H9 (cell line): ENCODE measurements around the gene KLHL3. TPM values are rescaled to one million over a fixed set of nuclear protein-coding genes. Genes with fewer than 3 reads are reported as not detected.

Experiments used
- DNase-seq: peaks from one replicate; pipeline ENCODE4 v3.0.0-alpha.2; 2017
- H2AFZ ChIP-seq: one replicate; pipeline ENCODE4 v1.6.1; 2013; ENCODE audit warnings: mild to moderate bottlenecking, low read length, control low read depth, moderate library complexity
- H2AK5ac ChIP-seq: 2 replicates; pipeline ENCODE4 v1.6.1; 2013; ENCODE audit warnings: low read length, control low read depth, mixed read lengths; ENCODE audit not compliant: insufficient read length
- H2BK120ac ChIP-seq: one replicate; pipeline ENCODE4 v1.6.1; 2013; ENCODE audit warnings: low read depth, mild to moderate bottlenecking, low read length, control low read depth, inconsistent platforms; ENCODE audit not compliant: poor library complexity, severe bottlenecking
- H2BK12ac ChIP-seq: 2 replicates; pipeline ENCODE4 v1.6.1; 2013; ENCODE audit warnings: low read length, control low read depth, mixed read lengths, low read depth; ENCODE audit not compliant: insufficient read length
- H2BK15ac ChIP-seq: 2 replicates; pipeline ENCODE4 v1.6.1; 2013; ENCODE audit warnings: low read depth, low read length, control low read depth
- H2BK20ac ChIP-seq: one replicate; pipeline ENCODE4 v1.6.1; 2013; ENCODE audit warnings: low read depth, mild to moderate bottlenecking, low read length, control low read depth, inconsistent platforms; ENCODE audit not compliant: poor library complexity, severe bottlenecking
- H2BK5ac ChIP-seq: 2 replicates; pipeline ENCODE4 v1.6.1; 2013; ENCODE audit warnings: low read length, control low read depth, mixed read lengths; ENCODE audit not compliant: insufficient read length
- H3K14ac ChIP-seq: 2 replicates; pipeline ENCODE4 v1.6.1; 2013; ENCODE audit warnings: low read length, control low read depth; ENCODE audit not compliant: insufficient read depth
- H3K18ac ChIP-seq: 2 replicates; pipeline ENCODE4 v1.6.1; 2013; ENCODE audit warnings: low read depth, mild to moderate bottlenecking, mixed read lengths, low read length, control low read depth; ENCODE audit not compliant: insufficient read length
- H3K23ac ChIP-seq: 2 replicates; pipeline ENCODE4 v1.6.1; 2013; ENCODE audit warnings: low read length, control low read depth, mixed read lengths, low read depth; ENCODE audit not compliant: insufficient read length
- H3K23me2 ChIP-seq: 2 replicates; pipeline ENCODE4 v1.6.1; 2013; ENCODE audit warnings: low read depth, mild to moderate bottlenecking, mixed read lengths, low read length, control low read depth; ENCODE audit not compliant: insufficient read length, poor library complexity, severe bottlenecking
- H3K27ac ChIP-seq: 2 replicates; pipeline ENCODE4 v1.5.1; 2013; ENCODE audit warnings: low read length, control low read depth, mixed read lengths, low read depth; ENCODE audit not compliant: insufficient read length
- H3K27me3 ChIP-seq: 2 replicates; pipeline ENCODE4 v1.6.1; 2013; ENCODE audit warnings: low read length, control low read depth, inconsistent platforms; ENCODE audit not compliant: insufficient read depth
- H3K4ac ChIP-seq: 2 replicates; pipeline ENCODE4 v1.6.1; 2013; ENCODE audit warnings: low read depth, mild to moderate bottlenecking, control low read depth, inconsistent platforms, low read length, moderate library complexity
- H3K4me1 ChIP-seq: 2 replicates; pipeline ENCODE4 v1.6.1; 2013; ENCODE audit warnings: low read length, control low read depth, inconsistent platforms; ENCODE audit not compliant: insufficient read depth
- H3K4me2 ChIP-seq: 2 replicates; pipeline ENCODE4 v1.6.1; 2013; ENCODE audit warnings: low read length, control low read depth, mixed read lengths; ENCODE audit not compliant: insufficient read length, insufficient read depth
- H3K56ac ChIP-seq: 2 replicates; pipeline ENCODE4 v1.6.1; 2013; ENCODE audit warnings: low read depth, mild to moderate bottlenecking, mixed read lengths, low read length, control low read depth; ENCODE audit not compliant: insufficient read length
- H3K79me1 ChIP-seq: 2 replicates; pipeline ENCODE4 v1.6.1; 2013; ENCODE audit warnings: low read depth, mild to moderate bottlenecking, moderate library complexity, low read length, control low read depth, inconsistent platforms; ENCODE audit not compliant: insufficient read depth, poor library complexity, severe bottlenecking
- H3K79me2 ChIP-seq: 2 replicates; pipeline ENCODE4 v1.6.1; 2013; ENCODE audit warnings: low read length, control low read depth, inconsistent platforms; ENCODE audit not compliant: insufficient read depth
- H3K9ac ChIP-seq: 2 replicates; pipeline ENCODE4 v1.6.1; 2013; ENCODE audit warnings: low read length, control low read depth, mixed read lengths; ENCODE audit not compliant: insufficient read length; ENCODE audit errors: extremely low read depth
- H3K9me3 ChIP-seq: one replicate; pipeline ENCODE4 v1.6.1; 2013; ENCODE audit warnings: low read depth, low read length, inconsistent platforms; ENCODE audit not compliant: control insufficient read depth
- H3T11ph ChIP-seq: one replicate; pipeline ENCODE4 v1.6.1; 2013; ENCODE audit warnings: mild to moderate bottlenecking, low read length, control low read depth, inconsistent platforms
- H4K20me1 ChIP-seq: one replicate; pipeline ENCODE4 v1.6.1; 2013; ENCODE audit not compliant: control insufficient read depth, insufficient read length, insufficient read depth
- H4K5ac ChIP-seq: 2 replicates; pipeline ENCODE4 v1.6.1; 2013; ENCODE audit warnings: low read depth, mild to moderate bottlenecking, mixed read lengths, low read length, control low read depth; ENCODE audit not compliant: insufficient read length
- H4K8ac ChIP-seq: replicated peaks from 2 replicates; pipeline ENCODE4 v1.6.1; 2013; ENCODE audit warnings: low read length, control low read depth, mixed read lengths, low read depth; ENCODE audit not compliant: insufficient read length
- H4K91ac ChIP-seq: 2 replicates; pipeline ENCODE4 v1.6.1; 2013; ENCODE audit warnings: low read depth, mild to moderate bottlenecking, moderate library complexity, mixed read lengths, low read length, control low read depth; ENCODE audit not compliant: insufficient read length
- H3K27ac Mint-ChIP-seq, 3 experiments: 2 replicates in 2 of 3; 3 replicates in 1 of 3; pipeline ENCODE4 v1.8.0; 2020 to 2021; ENCODE audit warnings: mixed read lengths in 3 of 3, mild to moderate bottlenecking in 1 of 3, moderate library complexity in 1 of 3
- H3K27me3 Mint-ChIP-seq: 2 replicates; pipeline ENCODE4 v1.8.0; 2021; ENCODE audit warnings: low read depth, mild to moderate bottlenecking, moderate library complexity, mixed read lengths
- H3K36me3 Mint-ChIP-seq, 3 experiments: 2 replicates in 2 of 3; 3 replicates in 1 of 3; pipeline ENCODE4 v1.8.0; 2020 to 2021; ENCODE audit warnings: low read depth in 3 of 3, mixed read lengths in 3 of 3; ENCODE audit not compliant: insufficient read depth in 1 of 3
- H3K4me1 Mint-ChIP-seq, 2 experiments: 2 replicates each; pipeline ENCODE4 v1.8.0; 2020; ENCODE audit warnings: mixed read lengths in 2 of 2
- H3K4me3 Mint-ChIP-seq, 2 experiments: 2 replicates in 1 of 2; 3 replicates in 1 of 2; pipeline ENCODE4 v1.8.0; 2020 to 2021; ENCODE audit warnings: mild to moderate bottlenecking in 2 of 2, mixed read lengths in 2 of 2, moderate library complexity in 1 of 2
- H3K9me3 Mint-ChIP-seq, 2 experiments: 2 replicates in 1 of 2; 3 replicates in 1 of 2; pipeline ENCODE4 v1.8.0; 2020; ENCODE audit warnings: mild to moderate bottlenecking in 2 of 2, mixed read lengths in 2 of 2, moderate library complexity in 1 of 2
- WGBS: extraction: QIAGEN DNeasy Blood & Tissue Kit; methylation state at CpG from one replicate; pipeline ENCODE4 v1.1.7; 2013; ENCODE audit warnings: missing lambda C conversion rate, low lambda C conversion rate, mixed read lengths; ENCODE audit not compliant: insufficient read length; ENCODE audit errors: extremely low coverage; 5-methylcytosine and 5-hydroxymethylcytosine counted together
- total RNA-seq: library from RNA; stranded (reverse); gene quantifications from 2 replicates; pipeline ENCODE4 v1.2.1, GENCODE V29; 2021
- TF ChIP-seq, protein P1 (sequence below): fragments of 200-600 bp; sonication (generic); conservative IDR thresholded peaks from 3 replicates; pipeline ENCODE4 v1.8.0; 2021; ENCODE audit warnings: antibody characterized with exemption, mild to moderate bottlenecking

The KLHL3 gene
- total RNA-seq, 1 experiment from 2014 or later: 12.8 TPM

DNA sequence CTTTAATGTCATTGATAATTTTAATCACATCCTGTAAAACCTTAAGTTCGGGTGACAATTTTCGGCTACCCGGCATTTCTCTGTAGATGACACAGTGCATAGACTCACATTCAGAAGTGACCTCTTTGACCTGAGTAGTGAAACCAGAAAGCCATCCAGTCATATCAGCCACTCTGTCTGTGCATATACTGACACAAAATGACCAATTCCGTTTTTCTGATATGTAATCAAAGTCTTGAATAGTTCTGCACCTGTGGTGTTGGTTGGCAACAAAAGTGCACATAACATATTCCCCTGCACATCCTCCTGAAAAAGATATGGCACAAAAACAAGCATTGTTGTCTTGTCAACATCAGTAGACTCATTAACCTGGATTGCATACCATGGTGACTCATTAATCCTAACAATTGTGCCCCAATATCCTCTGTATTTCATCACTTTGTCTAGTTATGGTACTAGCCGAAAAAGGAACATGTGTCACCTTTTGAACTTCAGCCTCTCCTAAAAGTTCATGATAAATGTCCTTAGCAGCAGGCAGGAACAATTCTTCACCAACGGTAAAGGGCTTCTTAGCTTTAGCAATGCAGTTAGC, 22.9 kb upstream of the KLHL3 start:
- H2AFZ ChIP-seq: no peak overlapping the region
- H3K9me3 ChIP-seq: no peaks in the 10 kb centered on the region
- Mint-ChIP-seq H3K27me3 (peaks cover 19% of the 10 kb centered on the region), H3K27ac (no peak overlapping the region), H3K4me3 (no peak overlapping the region), H3K36me3 (peaks cover 0 to 11% (median under 1%) of the 10 kb centered on the region in 3 experiments; a peak in 2 of 7 replicates), H3K4me1 (peaks cover 4% of the 10 kb centered on the region in 2 experiments), H3K9me3 (peaks cover 8 to 9% of the 10 kb centered on the region in 2 experiments; a peak in 4 of 5 replicates)
- no peak for DNase-seq
- no peaks in the 10 kb centered on the region for H4K20me1 ChIP-seq
- no peak overlapping the region for H2BK20ac ChIP-seq
- no peak overlapping the region for H3K27ac ChIP-seq
- no peak overlapping the region for H4K91ac ChIP-seq
- no peak overlapping the region for H2BK15ac ChIP-seq
- H2BK120ac ChIP-seq: no peak overlapping the region
- no peak overlapping the region for H3K4ac ChIP-seq
- H3K27me3 ChIP-seq: no peaks in the 10 kb centered on the region
- H2BK12ac ChIP-seq: no peak overlapping the region
- peaks cover under 1% of the 10 kb centered on the region; the same call in 1 of the 2 replicates for H3K79me2 ChIP-seq
- no peak overlapping the region for H4K5ac ChIP-seq
- H3K4me2 ChIP-seq: no peak overlapping the region
- no peak overlapping the region for H3K14ac ChIP-seq
- no peak overlapping the region for H3T11ph ChIP-seq
- no peak overlapping the region for H3K56ac ChIP-seq
- H3K4me1 ChIP-seq: no peaks in the 10 kb centered on the region
- no peak overlapping the region for H2BK5ac ChIP-seq
- no peak overlapping the region for H3K23ac ChIP-seq
- H3K18ac ChIP-seq: no peak overlapping the region
- no peak overlapping the region for H3K9ac ChIP-seq
- no peaks in the 10 kb centered on the region for H3K79me1 ChIP-seq
- TF ChIP-seq, protein P1, sequence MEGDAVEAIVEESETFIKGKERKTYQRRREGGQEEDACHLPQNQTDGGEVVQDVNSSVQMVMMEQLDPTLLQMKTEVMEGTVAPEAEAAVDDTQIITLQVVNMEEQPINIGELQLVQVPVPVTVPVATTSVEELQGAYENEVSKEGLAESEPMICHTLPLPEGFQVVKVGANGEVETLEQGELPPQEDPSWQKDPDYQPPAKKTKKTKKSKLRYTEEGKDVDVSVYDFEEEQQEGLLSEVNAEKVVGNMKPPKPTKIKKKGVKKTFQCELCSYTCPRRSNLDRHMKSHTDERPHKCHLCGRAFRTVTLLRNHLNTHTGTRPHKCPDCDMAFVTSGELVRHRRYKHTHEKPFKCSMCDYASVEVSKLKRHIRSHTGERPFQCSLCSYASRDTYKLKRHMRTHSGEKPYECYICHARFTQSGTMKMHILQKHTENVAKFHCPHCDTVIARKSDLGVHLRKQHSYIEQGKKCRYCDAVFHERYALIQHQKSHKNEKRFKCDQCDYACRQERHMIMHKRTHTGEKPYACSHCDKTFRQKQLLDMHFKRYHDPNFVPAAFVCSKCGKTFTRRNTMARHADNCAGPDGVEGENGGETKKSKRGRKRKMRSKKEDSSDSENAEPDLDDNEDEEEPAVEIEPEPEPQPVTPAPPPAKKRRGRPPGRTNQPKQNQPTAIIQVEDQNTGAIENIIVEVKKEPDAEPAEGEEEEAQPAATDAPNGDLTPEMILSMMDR: no peak
- no peak overlapping the region for H2AK5ac ChIP-seq
- H4K8ac ChIP-seq: no peak overlapping the region
- WGBS: no CpG with 5 or more reads among the region's 6 CpGs
- peaks cover 3% of the 10 kb centered on the region for H3K23me2 ChIP-seq
